Measurements from ENCODE around the gene GRK5. TPM values are rescaled to one million over a fixed set of nuclear protein-coding genes. Genes with fewer than 3 reads are reported as not detected.

The GRK5 gene
- total RNA-seq, 1 donor from 2014 or later = 93.1 TPM

DNA sequence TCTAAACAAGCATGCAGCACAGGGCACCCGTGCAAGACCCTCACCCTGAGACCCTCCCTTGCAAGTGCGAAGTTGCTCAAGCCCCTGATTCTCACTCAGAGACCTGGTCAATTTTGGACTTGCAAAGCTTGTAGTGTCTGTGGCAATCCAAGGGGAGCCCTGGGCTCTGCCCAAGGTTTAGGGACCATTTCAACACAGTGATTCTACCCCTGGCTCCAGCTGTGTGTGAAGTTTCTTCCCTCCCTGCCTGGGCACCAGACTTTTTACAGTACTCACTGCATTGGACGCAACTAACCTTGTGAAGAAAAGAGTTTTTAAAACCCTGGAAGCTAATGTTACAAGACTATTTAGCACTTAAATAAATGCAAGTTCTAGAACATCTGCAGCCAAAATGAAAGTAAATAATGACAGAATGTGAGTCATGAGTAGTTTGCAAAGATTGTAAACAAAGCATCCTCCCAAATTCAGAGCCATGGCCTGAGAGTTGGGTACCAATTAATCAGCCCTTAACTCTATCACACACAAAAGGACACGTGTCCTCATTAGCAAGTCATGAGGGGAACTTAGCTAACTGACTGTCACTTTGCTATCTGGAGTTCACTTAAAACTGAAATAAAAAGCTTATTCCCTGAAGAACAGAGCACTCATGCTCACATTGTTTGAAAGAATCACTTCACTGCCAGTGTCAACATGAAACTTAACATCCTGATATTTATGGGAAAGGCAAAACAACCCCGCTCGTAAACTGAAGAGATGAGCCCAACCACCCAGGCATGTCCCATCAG is 287.1 kb downstream of the GRK5 start:
- no peak for DNase-seq (ENCODE audit: extremely low read depth, low read depth, low spot score)

DNA sequence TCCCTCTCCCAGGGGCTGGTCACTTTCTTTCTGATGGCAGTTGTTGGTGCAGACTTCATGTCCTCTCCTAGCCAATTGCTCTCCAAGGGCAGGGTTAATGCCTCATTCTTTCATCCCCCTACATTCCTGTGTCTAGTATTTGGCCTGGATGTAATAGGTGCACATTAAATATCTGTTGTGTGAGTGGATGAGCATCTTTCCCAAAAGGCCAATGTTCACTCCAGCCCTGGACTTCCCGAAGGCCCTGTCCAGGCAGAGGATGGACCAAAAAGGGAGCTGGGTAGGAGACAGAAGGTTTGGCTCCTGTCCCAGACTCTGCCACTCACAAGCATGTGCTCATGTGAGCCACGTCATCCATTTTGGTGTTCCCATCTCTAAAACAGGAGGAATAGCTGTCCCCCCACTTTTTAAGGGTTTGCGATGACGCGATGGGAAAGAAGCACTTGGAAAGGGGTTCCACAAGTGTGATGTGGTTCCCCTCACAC is 287.7 kb downstream of the GRK5 start:
- no peak for DNase-seq (ENCODE audit: extremely low read depth, low read depth, low spot score)

GRCh38 chr10:119495545-119495944 is 288.2 kb downstream of the GRK5 start:
- DNase-seq (ENCODE audit: extremely low read depth, low read depth, low spot score) = no peak

DNA sequence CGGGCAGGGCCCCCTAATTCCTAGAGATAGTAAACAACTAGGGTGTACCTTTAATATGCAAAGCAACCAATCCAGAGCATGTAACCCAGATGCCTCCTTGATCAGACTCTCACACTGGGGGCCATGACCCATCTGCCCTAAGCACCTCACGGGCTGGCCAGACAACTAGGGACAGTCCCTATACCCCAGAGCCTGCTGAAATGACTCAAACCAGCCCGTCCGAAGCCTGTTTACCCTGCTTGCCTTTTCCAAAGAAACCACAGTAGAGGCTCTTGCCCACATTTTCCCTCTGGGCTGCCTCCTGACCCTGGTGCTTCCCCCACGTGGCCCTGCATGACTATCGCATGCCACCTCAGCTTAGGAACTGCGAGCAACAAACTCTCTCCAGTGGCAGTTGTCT is 288.9 kb downstream of the GRK5 start:
- no peak for DNase-seq (ENCODE audit: extremely low read depth, low read depth, low spot score)

DNA sequence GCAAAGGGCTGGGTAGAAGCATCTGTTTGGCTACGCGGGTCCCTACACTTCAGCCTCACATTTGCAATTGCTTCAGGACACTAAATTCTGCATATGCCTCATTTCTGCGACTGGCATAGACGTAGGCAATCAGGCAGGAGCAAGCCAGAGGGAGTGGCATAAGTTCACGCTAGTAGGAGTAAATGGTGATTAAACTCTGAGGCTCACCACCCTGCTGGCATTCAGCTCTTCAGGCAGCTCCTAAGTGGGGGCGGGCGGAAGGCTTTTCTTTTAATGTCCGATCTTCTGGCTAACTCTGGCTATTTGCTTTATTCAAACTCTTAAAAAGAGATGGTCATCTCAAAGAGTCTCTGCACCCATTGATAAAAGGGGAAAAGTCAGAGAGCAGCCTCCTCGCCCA is 289.9 kb downstream of the GRK5 start:
- no peak for DNase-seq (ENCODE audit: extremely low read depth, low read depth, low spot score)

DNA sequence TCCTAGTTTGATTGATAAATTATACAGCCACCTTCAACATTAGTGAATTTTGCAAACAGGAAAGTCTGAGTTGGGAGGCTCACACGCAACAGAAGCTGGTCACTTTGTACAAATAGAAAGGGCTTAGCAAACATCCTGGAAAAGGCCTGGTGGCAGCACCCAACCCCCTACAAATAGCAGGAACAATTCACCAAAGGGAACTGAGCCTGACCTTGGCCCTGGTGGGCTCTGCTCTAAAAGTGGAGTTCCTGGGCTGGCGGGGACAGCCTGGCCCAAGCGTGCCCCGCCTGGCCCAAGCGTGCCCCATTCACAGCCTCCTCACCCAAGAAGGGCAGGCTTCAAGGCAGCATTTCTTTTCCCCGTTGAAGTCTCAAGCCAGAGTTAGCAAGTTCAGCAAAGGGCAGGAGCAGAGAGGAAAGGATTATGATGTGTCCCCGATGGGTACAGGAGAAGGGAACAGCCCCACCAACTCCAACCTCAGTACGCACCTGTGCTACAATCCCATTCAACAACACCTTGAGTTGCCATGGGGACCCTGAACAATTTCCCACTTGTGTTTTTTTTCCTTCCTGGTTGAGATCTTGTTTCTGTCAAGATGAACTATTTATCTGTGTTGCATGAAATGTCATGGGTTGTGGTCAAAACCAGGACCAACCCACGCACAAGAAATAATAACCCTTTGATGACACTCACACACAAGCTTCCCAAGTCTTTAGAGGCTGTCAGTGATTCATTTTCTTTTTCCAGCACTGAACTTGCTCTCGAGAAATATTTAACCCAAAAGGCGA is 291.7 kb downstream of the GRK5 start:
- no peak for DNase-seq (ENCODE audit: extremely low read depth, low read depth, low spot score)

- no peak for DNase-seq (ENCODE audit: extremely low read depth, low read depth, low spot score)
Measured at GRCh38 chr10:119499677-119500002, 292.3 kb downstream of the GRK5 start.

DNA sequence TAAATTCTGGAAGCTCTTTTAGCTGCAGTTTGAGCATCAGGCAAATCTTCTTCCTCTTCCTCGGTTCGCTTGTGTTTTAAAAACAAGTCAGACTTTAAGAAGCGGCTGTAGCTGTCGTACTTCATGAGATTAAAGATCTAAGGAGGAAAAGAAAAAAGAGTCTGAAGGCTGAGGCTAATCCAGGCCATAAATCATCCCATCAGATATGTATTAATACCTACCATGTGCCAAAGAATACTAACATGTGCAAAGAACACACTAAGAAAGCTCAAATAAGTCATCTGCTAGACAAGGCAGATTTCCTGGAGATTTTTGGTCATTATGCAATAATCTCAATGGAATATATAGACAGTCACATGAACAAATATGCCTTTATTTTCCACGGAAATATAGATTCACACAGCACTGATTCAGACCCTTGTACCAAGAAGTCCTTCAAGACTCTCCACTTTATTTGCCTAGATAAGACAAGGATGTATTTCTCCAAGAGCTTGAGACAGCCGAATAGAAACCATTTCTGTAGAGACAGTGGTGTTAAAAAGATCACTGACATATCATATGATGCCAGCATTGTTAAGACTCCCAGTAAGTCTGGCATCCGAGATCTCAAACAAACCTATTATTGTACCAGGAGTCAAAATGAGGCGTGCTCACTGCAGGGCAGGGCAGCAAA is 292.9 kb downstream of the GRK5 start:
- DNase-seq (ENCODE audit: extremely low read depth, low read depth, low spot score) = no peak

DNA sequence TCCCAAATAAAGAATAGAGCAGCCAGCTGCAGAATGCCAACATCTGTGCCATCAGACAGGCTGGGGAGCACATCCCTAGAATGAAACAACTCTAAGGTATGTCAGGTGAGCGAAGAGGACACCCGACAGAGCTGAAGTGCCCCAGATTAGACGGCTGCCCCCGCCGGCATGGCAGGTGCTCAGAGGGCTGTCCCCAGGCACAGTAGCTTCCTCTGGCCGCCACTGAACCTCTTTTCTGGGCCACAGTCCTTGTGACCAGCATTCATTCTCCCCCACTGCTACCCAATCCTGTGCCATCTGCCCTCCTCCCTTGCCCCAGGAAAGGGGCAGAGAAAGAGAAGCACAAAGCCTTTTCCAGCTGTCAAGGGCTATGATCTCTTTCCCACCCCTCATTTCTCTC is 293.4 kb downstream of the GRK5 start:
- DNase-seq (ENCODE audit: extremely low read depth, low read depth, low spot score) = no peak

- no peak for DNase-seq (ENCODE audit: extremely low read depth, low read depth, low spot score)
Measured at GRCh38 chr10:119501690-119502089, 294.3 kb downstream of the GRK5 start.

- no peak for DNase-seq (ENCODE audit: extremely low read depth, low read depth, low spot score)
Measured at GRCh38 chr10:119502209-119502608, 294.8 kb downstream of the GRK5 start.

GRCh38 chr10:119502618-119503155 is 295.3 kb downstream of the GRK5 start:
- no peak for DNase-seq (ENCODE audit: extremely low read depth, low read depth, low spot score)

- no peak for DNase-seq (ENCODE audit: extremely low read depth, low read depth, low spot score)
Measured at GRCh38 chr10:119503821-119504220, 296.4 kb downstream of the GRK5 start.

DNA sequence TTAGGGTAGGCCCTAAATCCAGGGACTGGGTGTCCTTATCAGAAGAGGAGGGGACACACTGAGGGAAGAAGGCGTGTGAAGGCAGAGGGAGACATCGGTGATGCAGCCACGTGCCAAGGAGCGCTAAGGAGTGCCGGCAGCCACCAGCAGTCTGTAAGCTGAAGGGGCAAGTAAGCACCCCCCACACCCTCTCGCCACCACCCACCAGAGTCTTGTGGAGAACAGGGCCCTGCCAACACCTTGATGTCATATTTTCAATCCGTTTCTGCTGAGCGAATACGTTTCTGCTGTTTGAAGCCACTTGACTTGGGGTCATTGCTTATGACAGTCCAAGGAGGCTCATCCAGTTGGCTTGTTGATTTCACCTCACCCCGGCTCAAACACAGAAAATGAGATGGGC is 297.3 kb downstream of the GRK5 start:
- no peak for DNase-seq (ENCODE audit: extremely low read depth, low read depth, low spot score)

GRCh38 chr10:119505131-119505551 is 297.8 kb downstream of the GRK5 start:
- no peak for DNase-seq (ENCODE audit: extremely low read depth, low read depth, low spot score)

Other genes starting within 250 kb of the GRK5 start
- 0.82 and 2.8 TPM in 2 replicates for gene NANOS1, start 177.9 kb upstream of the GRK5 start, total RNA-seq
- gene EIF3A, start 126.8 kb upstream of the GRK5 start, total RNA-seq = 81.2 and 116 TPM in 2 replicates
- 68.0 and 78.5 TPM in 2 replicates for gene DENND10, start 103.5 kb upstream of the GRK5 start, total RNA-seq
- 7.8 and 10.6 TPM in 2 replicates for gene SFXN4, start 41.9 kb upstream of the GRK5 start, total RNA-seq
- gene PRDX3, start 28.8 kb upstream of the GRK5 start, total RNA-seq = 104 and 148 TPM in 2 replicates